ENCODE results near the gene FGD5. TPM values are rescaled to one million over a fixed set of nuclear protein-coding genes. Genes with fewer than 3 reads are reported as not detected.

The FGD5 gene
- total and polyA plus RNA-seq, 11 donors: 6.4 to 22.5 (median 14.9) TPM

- no peak for ATAC-seq
- Histone ChIP-seq H3K4me3 (no peak overlapping the region), H3K27me3 (peaks cover 0 to 9% (median 0%) of the 10 kb centered on the region in 9 donors), H3K36me3 (peaks cover 0 to 31% (median 0%) of the 10 kb centered on the region in 9 donors), H3K27ac (no peak overlapping the region), H3K9me3 (no peaks in the 10 kb centered on the region), H3K4me1 (peaks cover 0 to 66% (median 28%) of the 10 kb centered on the region in 12 donors)
- TF ChIP-seq CTCF (IDR thresholded peaks at IDR 0.05) (no peak), POLR2A (IDR thresholded peaks at IDR 0.05) (no peak)
- DNase-seq: peak in 1 of 5 donors; percentile 14
- WGBS, 4 donors: 52 to 71% (median 62%) methylated on average over 8 of the region's 8 CpGs
- intact Hi-C loops (cut with DNase I): no loop called here
Measured at GRCh38 chr3:14827776-14828175, 9.0 kb downstream of the FGD5 start.

- Histone ChIP-seq H3K9me3 (no peaks in the 10 kb centered on the region), H3K4me1 (peaks cover 0 to 53% (median 20%) of the 10 kb centered on the region in 12 donors), H3K27ac (no peak overlapping the region), H3K27me3 (peaks cover 0 to 9% (median 0%) of the 10 kb centered on the region in 9 donors), H3K4me3 (no peak overlapping the region), H3K36me3 (peaks cover 0 to 29% (median 0%) of the 10 kb centered on the region in 9 donors)
- intact Hi-C loops (cut with DNase I): no loop called here
- 34 to 49% (median 39%) methylated on average over 5 of the region's 5 CpGs for WGBS, 4 donors
- DNase-seq (peak in 1 of 5 donors; percentile 18), ATAC-seq (peak in 2 of 4 donors; percentile 16 to 47)
- no peak for TF ChIP-seq POLR2A (IDR thresholded peaks at IDR 0.05)
- no peak for TF ChIP-seq CTCF (IDR thresholded peaks at IDR 0.05)
Measured at GRCh38 chr3:14829811-14830210, 11.0 kb downstream of the FGD5 start.

GRCh38 chr3:14831916-14832450 lies 13.2 kb downstream of the FGD5 start:
- DNase-seq (peak in 1 of 5 donors; percentile 7), ATAC-seq (no peak)
- intact Hi-C loops (cut with DNase I): no loop called here
- H3K36me3 ChIP-seq: peaks cover 0 to 15% (median 0%) of the 10 kb centered on the region in 9 donors
- H3K27me3 ChIP-seq: peaks cover 0 to 9% (median 0%) of the 10 kb centered on the region in 9 donors
- no peaks in the 10 kb centered on the region for H3K9me3 ChIP-seq
- H3K4me1 ChIP-seq: peaks cover 4 to 66% (median 37%) of the 10 kb centered on the region in 12 donors
- 66 to 76% (median 71%) methylated on average over 8 of the region's 8 CpGs for WGBS, 4 donors
- no peak overlapping the region for H3K27ac ChIP-seq
- H3K4me3 ChIP-seq: no peak overlapping the region
- TF ChIP-seq POLR2A (IDR thresholded peaks at IDR 0.05) (no peak), CTCF (IDR thresholded peaks at IDR 0.05) (no peak)

GRCh38 chr3:14832975-14833722 lies 14.4 kb downstream of the FGD5 start:
- WGBS, 4 donors: 69 to 77% (median 75%) methylated on average over 14 of the region's 14 CpGs

More at GRCh38 chr3:14832975-14833722, 14.4 kb downstream of the FGD5 start:
- Histone ChIP-seq H3K9me3 (no peaks in the 10 kb centered on the region), H3K36me3 (peaks cover 0 to 8% (median 0%) of the 10 kb centered on the region in 9 donors), H3K27ac (no peak overlapping the region), H3K4me3 (no peak overlapping the region), H3K27me3 (peaks cover 0 to 5% (median 0%) of the 10 kb centered on the region in 9 donors), H3K4me1 (peaks cover 9 to 77% (median 48%) of the 10 kb centered on the region in 12 donors)
- no peak for DNase-seq
- TF ChIP-seq CTCF (IDR thresholded peaks at IDR 0.05): no peak
- TF ChIP-seq POLR2A (IDR thresholded peaks at IDR 0.05): no peak
- no peak for ATAC-seq
- intact Hi-C loops (cut with DNase I): no loop called here

Measured in heart left ventricle (tissue), 16 donors.